T follicular helper cell (primary cell): ENCODE results near the gene GSTO1.

Experiments
- DNase-seq: peaks from one replicate; pipeline ENCODE4 v3.0.0-alpha.2; 2020; ENCODE audit warnings: low read depth

Gene GSTO1

GRCh38 chr10:104250371-104250770 is 4.3 kb upstream of the GSTO1 start:
- DNase-seq: no peak

- DNase-seq: no peak
Observed at GRCh38 chr10:104251443-104251842, 3.2 kb upstream of the GSTO1 start.

GRCh38 chr10:104252368-104252767 is 2.3 kb upstream of the GSTO1 start:
- DNase-seq: no peak

GRCh38 chr10:104253106-104253505 is 1.6 kb upstream of the GSTO1 start:
- no peak for DNase-seq

GRCh38 chr10:104253606-104254410 is 884 bp upstream of the GSTO1 start:
- no peak for DNase-seq

- DNase-seq: no peak
Observed at GRCh38 chr10:104255311-104255981, 754 bp downstream of the GSTO1 start.

GRCh38 chr10:104256335-104256961 is 1.8 kb downstream of the GSTO1 start:
- no peak for DNase-seq

GRCh38 chr10:104257235-104257634 is 2.5 kb downstream of the GSTO1 start:
- no peak for DNase-seq

- no peak for DNase-seq
Observed at GRCh38 chr10:104258209-104258608, 3.5 kb downstream of the GSTO1 start.

- DNase-seq: no peak
Observed at GRCh38 chr10:104259456-104259855, 4.8 kb downstream of the GSTO1 start.

GRCh38 chr10:104259999-104260774 is 5.5 kb downstream of the GSTO1 start:
- no peak for DNase-seq

- DNase-seq: no peak
Observed at GRCh38 chr10:104260775-104261115, 6.1 kb downstream of the GSTO1 start.

GRCh38 chr10:104262055-104262454 is 7.4 kb downstream of the GSTO1 start:
- DNase-seq: no peak

- DNase-seq: no peak
Observed at GRCh38 chr10:104264783-104265182, 10.1 kb downstream of the GSTO1 start.

- no peak for DNase-seq
Observed at GRCh38 chr10:104267721-104268404, 13.2 kb downstream of the GSTO1 start.

GRCh38 chr10:104268405-104268712 is 13.7 kb downstream of the GSTO1 start:
- DNase-seq: no peak

GRCh38 chr10:104268713-104269645 is 14.3 kb downstream of the GSTO1 start, which contains the start of gene GSTO2:
GSTO2 (plus strand) TSS chr10:104269184; CDS start chr10:104274916, 5,732 bp downstream.
- DNase-seq: peak; percentile 98

- DNase-seq: no peak
Observed at GRCh38 chr10:104273286-104273685, 18.6 kb downstream of the GSTO1 start.

GRCh38 chr10:104273899-104274575 is 19.3 kb downstream of the GSTO1 start:
- DNase-seq: no peak
